Measurements from ENCODE around the gene PTRH2. TPM values are rescaled to one million over a fixed set of nuclear protein-coding genes. Genes with fewer than 3 reads are reported as not detected.

The PTRH2 gene
- total RNA-seq, 1 experiment from 2014 or later: 59.6 TPM

DNA sequence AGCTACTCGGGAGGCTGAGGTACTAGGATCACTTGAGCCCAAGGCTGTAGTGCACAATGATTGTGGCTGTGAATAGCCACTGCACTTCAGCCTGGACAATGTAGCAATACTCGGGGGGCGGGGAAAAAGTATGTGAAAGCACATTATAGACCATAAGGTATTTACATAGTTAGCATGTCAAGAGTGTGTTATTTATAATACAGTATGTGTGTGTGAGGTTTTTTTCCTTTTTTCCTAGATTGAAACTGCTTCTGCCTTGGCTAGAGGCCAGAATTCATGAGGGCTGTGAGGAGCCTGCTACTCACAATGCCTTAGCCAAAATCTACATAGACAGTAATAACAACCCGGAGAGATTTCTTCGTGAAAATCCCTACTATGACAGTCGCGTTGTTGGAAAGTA is 30.5 kb downstream of the PTRH2 start:
- CTCF ChIA-PET: no interaction called here

DNA sequence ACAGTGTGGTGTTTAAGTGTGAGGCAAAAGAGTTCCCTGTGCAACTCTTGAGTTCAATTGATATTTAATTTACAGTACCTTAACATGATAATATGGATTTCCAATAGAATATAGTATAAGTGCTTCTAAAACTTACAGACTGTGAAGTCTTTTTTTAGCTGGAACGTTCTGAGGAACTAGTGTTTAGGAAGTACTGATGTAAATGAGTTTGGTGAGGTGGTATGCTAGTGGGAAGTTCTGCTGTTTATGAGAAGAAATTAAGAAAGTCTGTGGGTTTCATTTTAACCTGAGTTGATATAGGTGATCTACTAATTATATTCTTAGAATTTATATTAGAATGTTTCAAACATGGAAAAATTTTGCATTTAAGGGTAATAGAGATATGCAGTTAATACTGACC is 32.0 kb downstream of the PTRH2 start:
- ChIA-PET CTCF (interaction anchor here (1.7 to 2.1 kb wide), 2 partner anchors 11 to 184 kb away, joined by 5 to 6 read pairs; no protein-coding TSS in a partner anchor), POLR2A (interaction anchor here (1.0 kb wide), 1 partner anchor 8 kb away, joined by 3 read pairs; no protein-coding TSS in a partner anchor), RAD21 (ENCODE audit: low non-redundant PET in 1 of 2, low total read pairs in 2 of 2, uncharacterized antibody in 2 of 2, unreplicated experiment in 2 of 2) (no interaction called here)
- no peak overlapping the region for H3K4me2 ChIP-seq (ENCODE audit: low read length)
- no peak overlapping the region for H3K9ac ChIP-seq (ENCODE audit: low read length)
- no peaks in the 10 kb centered on the region for H3K9me3 ChIP-seq (ENCODE audit: control insufficient read depth in 1 of 2, insufficient read depth in 1 of 2, low read depth in 1 of 2, low read length in 2 of 2)
- H4K20me1 ChIP-seq (ENCODE audit: insufficient read depth): peaks cover 12% of the 10 kb centered on the region; the same call in 1 of the 2 replicates
- DNase-seq (ENCODE audit: low read depth, low spot score): no peak
- H3K9me2 ChIP-seq (ENCODE audit: insufficient read depth): no peaks in the 10 kb centered on the region
- no peak for ATAC-seq
- H3K36me3 ChIP-seq (ENCODE audit: control insufficient read depth in 1 of 2, insufficient read depth in 2 of 2, low read length in 2 of 2): peaks cover 75 to 90% of the 10 kb centered on the region in 2 experiments
- H3K79me2 ChIP-seq (ENCODE audit: insufficient read depth, low read length): peaks cover 95% of the 10 kb centered on the region
- intact Hi-C loops (cut with micrococcal nuclease): no loop called here
- no TSS peak for BruUV-seq (replicated peaks)
- H2AFZ ChIP-seq (ENCODE audit: low read depth, low read length, poor library complexity, severe bottlenecking): no peak overlapping the region
- H3K4me1 ChIP-seq (ENCODE audit: control insufficient read depth in 1 of 2, insufficient read depth in 2 of 2, low read length in 2 of 2): peaks cover 0 to 9% of the 10 kb centered on the region in 2 experiments; a peak in 1 of 4 replicates
- no peak overlapping the region for H3K27ac ChIP-seq (ENCODE audit: low read depth, low read length)
- H3K4me3 ChIP-seq (replicated peaks in 1 of 2; ENCODE audit: low read depth in 1 of 2, low read length in 2 of 2): no peak overlapping the region
- H3K27me3 ChIP-seq (ENCODE audit: insufficient read depth, low read length): no peaks in the 10 kb centered on the region
- no peak for TF ChIP-seq ZFX (IDR thresholded peaks at IDR 0.05)
- TF ChIP-seq, protein P1, sequence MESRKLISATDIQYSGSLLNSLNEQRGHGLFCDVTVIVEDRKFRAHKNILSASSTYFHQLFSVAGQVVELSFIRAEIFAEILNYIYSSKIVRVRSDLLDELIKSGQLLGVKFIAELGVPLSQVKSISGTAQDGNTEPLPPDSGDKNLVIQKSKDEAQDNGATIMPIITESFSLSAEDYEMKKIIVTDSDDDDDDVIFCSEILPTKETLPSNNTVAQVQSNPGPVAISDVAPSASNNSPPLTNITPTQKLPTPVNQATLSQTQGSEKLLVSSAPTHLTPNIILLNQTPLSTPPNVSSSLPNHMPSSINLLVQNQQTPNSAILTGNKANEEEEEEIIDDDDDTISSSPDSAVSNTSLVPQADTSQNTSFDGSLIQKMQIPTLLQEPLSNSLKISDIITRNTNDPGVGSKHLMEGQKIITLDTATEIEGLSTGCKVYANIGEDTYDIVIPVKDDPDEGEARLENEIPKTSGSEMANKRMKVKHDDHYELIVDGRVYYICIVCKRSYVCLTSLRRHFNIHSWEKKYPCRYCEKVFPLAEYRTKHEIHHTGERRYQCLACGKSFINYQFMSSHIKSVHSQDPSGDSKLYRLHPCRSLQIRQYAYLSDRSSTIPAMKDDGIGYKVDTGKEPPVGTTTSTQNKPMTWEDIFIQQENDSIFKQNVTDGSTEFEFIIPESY (IDR thresholded peaks at IDR 0.05; ENCODE audit: extremely low read depth, insufficient replicate concordance, low read length): no peak
- no peak for TF ChIP-seq CBX3 (IDR thresholded peaks at IDR 0.05; ENCODE audit: low read depth)
- no peak for TF ChIP-seq ZNF274 (IDR thresholded peaks at IDR 0.05; ENCODE audit: low read depth, low read length)
- TF ChIP-seq EGR1 (IDR thresholded peaks at IDR 0.05; ENCODE audit: low read depth): no peak
- TF ChIP-seq JUND (IDR thresholded peaks at IDR 0.05): no peak
- TF ChIP-seq YY1 (IDR thresholded peaks at IDR 0.05; ENCODE audit: extremely low read depth, insufficient replicate concordance, low read depth, low read length): no peak
- TF ChIP-seq ELF1 (IDR thresholded peaks at IDR 0.05; ENCODE audit: borderline replicate concordance, low read depth): no peak
- no peak for TF ChIP-seq TCF7L2 (IDR thresholded peaks at IDR 0.05; ENCODE audit: borderline replicate concordance, extremely low read depth, insufficient read depth, insufficient read length)
- TF ChIP-seq CEBPB (IDR thresholded peaks at IDR 0.05; ENCODE audit: low read depth): no peak
- no peak for TF ChIP-seq RAD21 (IDR thresholded peaks at IDR 0.05; ENCODE audit: low read depth)
- no peak for TF ChIP-seq EZH2 (IDR thresholded peaks at IDR 0.05)
- no peak for TF ChIP-seq SIN3A (IDR thresholded peaks at IDR 0.05; ENCODE audit: low read depth)
- no peak for TF ChIP-seq EZH2phosphoT487 (IDR thresholded peaks at IDR 0.05; ENCODE audit: borderline replicate concordance)

More for the DNA sequence above, 30.5 kb downstream of the PTRH2 start:
- no peak for TF ChIP-seq FOSL1 (IDR thresholded peaks at IDR 0.05; ENCODE audit: low read depth)
- no peak for TF ChIP-seq ZNF274 (IDR thresholded peaks at IDR 0.05; ENCODE audit: low read depth, low read length)
- TF ChIP-seq, protein P2, sequence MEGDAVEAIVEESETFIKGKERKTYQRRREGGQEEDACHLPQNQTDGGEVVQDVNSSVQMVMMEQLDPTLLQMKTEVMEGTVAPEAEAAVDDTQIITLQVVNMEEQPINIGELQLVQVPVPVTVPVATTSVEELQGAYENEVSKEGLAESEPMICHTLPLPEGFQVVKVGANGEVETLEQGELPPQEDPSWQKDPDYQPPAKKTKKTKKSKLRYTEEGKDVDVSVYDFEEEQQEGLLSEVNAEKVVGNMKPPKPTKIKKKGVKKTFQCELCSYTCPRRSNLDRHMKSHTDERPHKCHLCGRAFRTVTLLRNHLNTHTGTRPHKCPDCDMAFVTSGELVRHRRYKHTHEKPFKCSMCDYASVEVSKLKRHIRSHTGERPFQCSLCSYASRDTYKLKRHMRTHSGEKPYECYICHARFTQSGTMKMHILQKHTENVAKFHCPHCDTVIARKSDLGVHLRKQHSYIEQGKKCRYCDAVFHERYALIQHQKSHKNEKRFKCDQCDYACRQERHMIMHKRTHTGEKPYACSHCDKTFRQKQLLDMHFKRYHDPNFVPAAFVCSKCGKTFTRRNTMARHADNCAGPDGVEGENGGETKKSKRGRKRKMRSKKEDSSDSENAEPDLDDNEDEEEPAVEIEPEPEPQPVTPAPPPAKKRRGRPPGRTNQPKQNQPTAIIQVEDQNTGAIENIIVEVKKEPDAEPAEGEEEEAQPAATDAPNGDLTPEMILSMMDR (IDR thresholded peaks at IDR 0.05 in 2 of 3, conservative IDR thresholded peaks at IDR 0.05 in 1 of 3; ENCODE audit: borderline replicate concordance in 1 of 3, insufficient read depth in 1 of 3, low read depth in 2 of 3, low read length in 2 of 3): no peak
- no peak for TF ChIP-seq RAD21 (IDR thresholded peaks at IDR 0.05; ENCODE audit: low read depth)
- no peak for TF ChIP-seq EGR1 (IDR thresholded peaks at IDR 0.05; ENCODE audit: low read depth)
- no peak for TF ChIP-seq SP1 (IDR thresholded peaks at IDR 0.05; ENCODE audit: low read depth)
- no peak overlapping the region for H3K4me2 ChIP-seq (ENCODE audit: low read length)
- intact Hi-C loops (cut with micrococcal nuclease): no loop called here
- no peaks in the 10 kb centered on the region for H3K9me2 ChIP-seq (ENCODE audit: insufficient read depth)
- no peaks in the 10 kb centered on the region for H3K9me3 ChIP-seq (ENCODE audit: control insufficient read depth in 1 of 2, insufficient read depth in 1 of 2, low read depth in 1 of 2, low read length in 2 of 2)
- peaks cover 12% of the 10 kb centered on the region; the same call in 1 of the 2 replicates for H4K20me1 ChIP-seq (ENCODE audit: insufficient read depth)
- H3K4me1 ChIP-seq (ENCODE audit: control insufficient read depth in 1 of 2, insufficient read depth in 2 of 2, low read length in 2 of 2): no peaks in the 10 kb centered on the region
- peaks cover 84 to 90% of the 10 kb centered on the region in 2 experiments for H3K36me3 ChIP-seq (ENCODE audit: control insufficient read depth in 1 of 2, insufficient read depth in 2 of 2, low read length in 2 of 2)
- ATAC-seq (no peak), DNase-seq (ENCODE audit: low read depth, low spot score) (no peak)
- ChIA-PET RAD21 (ENCODE audit: low non-redundant PET in 1 of 2, low total read pairs in 2 of 2, uncharacterized antibody in 2 of 2, unreplicated experiment in 2 of 2) (no interaction called here), POLR2A (no interaction called here)
- BruUV-seq (replicated peaks): no TSS peak
- H3K9ac ChIP-seq (ENCODE audit: low read length): no peak overlapping the region
- H3K4me3 ChIP-seq (replicated peaks in 1 of 2; ENCODE audit: low read depth in 1 of 2, low read length in 2 of 2): no peak overlapping the region
- H3K79me2 ChIP-seq (ENCODE audit: insufficient read depth, low read length): peaks cover 95% of the 10 kb centered on the region
- no peaks in the 10 kb centered on the region for H3K27me3 ChIP-seq (ENCODE audit: insufficient read depth, low read length)
- no peak overlapping the region for H3K27ac ChIP-seq (ENCODE audit: low read depth, low read length)
- no peak overlapping the region for H2AFZ ChIP-seq (ENCODE audit: low read depth, low read length, poor library complexity, severe bottlenecking)
